Breast epithelium (tissue), 4 donors: ENCODE measurements around the gene TRIP12. TPM values are rescaled to one million over a fixed set of nuclear protein-coding genes. Genes with fewer than 3 reads are reported as not detected.

ENCODE experiments used
- DNase-seq, 2 donors: peaks; one replicate each; pipeline ENCODE4 v3.0.0-alpha.2; 2019; ENCODE audit warnings: low spot score in 2 of 2
- H3K27ac ChIP-seq, 2 donors: fragments of 200-600 bp; sonication (generic) in 1 of 2; one replicate each; pipeline ENCODE4 v1.5.1; 2016 to 2019; ENCODE audit warnings: mild to moderate bottlenecking in 1 of 2
- H3K27me3 ChIP-seq, 2 donors: fragments of 200-600 bp; sonication (generic) in 1 of 2; one replicate each; pipeline versions ENCODE4 v1.5.1 to v1.6.0; 2017 to 2019; ENCODE audit warnings: control low read depth in 1 of 2, mild to moderate bottlenecking in 1 of 2
- H3K36me3 ChIP-seq: fragments of 200-600 bp; one replicate; pipeline ENCODE4 v1.5.1; 2019
- H3K4me1 ChIP-seq, 2 donors: fragments of 200-600 bp; sonication (generic); one replicate each; pipeline ENCODE4 v1.5.1; 2016 to 2019; ENCODE audit warnings: control low read depth in 1 of 2
- H3K4me3 ChIP-seq, 3 donors: fragments of 200-600 bp; sonication (generic); 1 replicate in 2 of 3; 2 replicates in 1 of 3; pipeline ENCODE4 v1.5.1; 2016 to 2019; ENCODE audit warnings: mild to moderate bottlenecking in 3 of 3, moderate library complexity in 2 of 3
- H3K9me3 ChIP-seq, 2 donors: fragments of 200-600 bp; sonication (generic) in 1 of 2; one replicate each; pipeline ENCODE4 v1.5.1; 2016 to 2019; ENCODE audit warnings: control low read depth in 1 of 2
- POLR2A ChIP-seq: fragments of 450-650 bp; IDR thresholded peaks from one replicate; pipeline ENCODE4 v1.6.1; 2016; ENCODE audit warnings: antibody characterized with exemption, mild to moderate bottlenecking, moderate library complexity
- POLR2AphosphoS5 ChIP-seq, 3 donors: sonication (generic); formaldehyde crosslinking; IDR thresholded peaks; one replicate each; pipeline ENCODE4 v1.6.1; 2017; ENCODE audit warnings: antibody characterized with exemption in 3 of 3
- intact Hi-C: fragments of 100-400 bp; cut with DNase I; formaldehyde crosslinking; loops from one replicate; pipeline ENCODE4 v1.15.1; 2023; ENCODE audit warnings: low total_unique reads
- total RNA-seq, 3 donors: library from RNA; depleted of rRNA; stranded (reverse); fragments of >200 nt; gene quantifications; one replicate each; pipeline ENCODE4 v1.1.0, GENCODE V29; 2016
- TF ChIP-seq, protein P1 (sequence below), 3 donors: fragments of 450-650 bp; IDR thresholded peaks; one replicate each; pipeline ENCODE4 v1.5.1; 2016 to 2017; ENCODE audit warnings: antibody characterized with exemption in 3 of 3, mild to moderate bottlenecking in 3 of 3, moderate library complexity in 3 of 3

Gene TRIP12
- total RNA-seq, 3 donors from 2014 or later: 233 to 251 (median 247) TPM

DNA sequence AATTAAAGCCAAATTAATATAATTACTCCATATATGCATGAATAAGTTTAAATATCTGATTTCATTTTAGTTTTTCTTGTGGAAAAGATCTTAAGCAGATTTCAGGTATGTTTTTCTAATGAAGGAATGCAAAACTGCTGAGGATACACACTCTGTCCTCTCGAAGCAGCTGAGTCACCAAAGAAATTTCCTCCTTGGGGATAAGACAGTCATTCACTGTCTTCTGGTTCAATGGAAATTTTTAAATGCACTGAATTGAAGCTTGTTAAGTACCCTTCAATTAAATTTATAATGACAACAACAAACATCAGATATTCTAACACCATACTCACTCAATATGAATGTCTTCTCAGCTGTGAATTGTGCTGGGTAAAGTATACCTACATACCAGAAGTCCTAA is 106.0 kb downstream of the TRIP12 start:
- intact Hi-C loops: no loop called here
- H3K36me3 ChIP-seq: peaks cover 9% of the 10 kb centered on the region
- H3K4me1 ChIP-seq: no peaks in the 10 kb centered on the region
- TF ChIP-seq POLR2AphosphoS5 (IDR thresholded peaks at IDR 0.05): no peak
- TF ChIP-seq, protein P1, sequence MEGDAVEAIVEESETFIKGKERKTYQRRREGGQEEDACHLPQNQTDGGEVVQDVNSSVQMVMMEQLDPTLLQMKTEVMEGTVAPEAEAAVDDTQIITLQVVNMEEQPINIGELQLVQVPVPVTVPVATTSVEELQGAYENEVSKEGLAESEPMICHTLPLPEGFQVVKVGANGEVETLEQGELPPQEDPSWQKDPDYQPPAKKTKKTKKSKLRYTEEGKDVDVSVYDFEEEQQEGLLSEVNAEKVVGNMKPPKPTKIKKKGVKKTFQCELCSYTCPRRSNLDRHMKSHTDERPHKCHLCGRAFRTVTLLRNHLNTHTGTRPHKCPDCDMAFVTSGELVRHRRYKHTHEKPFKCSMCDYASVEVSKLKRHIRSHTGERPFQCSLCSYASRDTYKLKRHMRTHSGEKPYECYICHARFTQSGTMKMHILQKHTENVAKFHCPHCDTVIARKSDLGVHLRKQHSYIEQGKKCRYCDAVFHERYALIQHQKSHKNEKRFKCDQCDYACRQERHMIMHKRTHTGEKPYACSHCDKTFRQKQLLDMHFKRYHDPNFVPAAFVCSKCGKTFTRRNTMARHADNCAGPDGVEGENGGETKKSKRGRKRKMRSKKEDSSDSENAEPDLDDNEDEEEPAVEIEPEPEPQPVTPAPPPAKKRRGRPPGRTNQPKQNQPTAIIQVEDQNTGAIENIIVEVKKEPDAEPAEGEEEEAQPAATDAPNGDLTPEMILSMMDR (IDR thresholded peaks at IDR 0.05): no peak
- TF ChIP-seq POLR2A: no peak
- H3K27ac ChIP-seq: no peak overlapping the region
- no peak for DNase-seq
- no peaks in the 10 kb centered on the region for H3K27me3 ChIP-seq
- no peak overlapping the region for H3K4me3 ChIP-seq
- no peaks in the 10 kb centered on the region for H3K9me3 ChIP-seq

DNA sequence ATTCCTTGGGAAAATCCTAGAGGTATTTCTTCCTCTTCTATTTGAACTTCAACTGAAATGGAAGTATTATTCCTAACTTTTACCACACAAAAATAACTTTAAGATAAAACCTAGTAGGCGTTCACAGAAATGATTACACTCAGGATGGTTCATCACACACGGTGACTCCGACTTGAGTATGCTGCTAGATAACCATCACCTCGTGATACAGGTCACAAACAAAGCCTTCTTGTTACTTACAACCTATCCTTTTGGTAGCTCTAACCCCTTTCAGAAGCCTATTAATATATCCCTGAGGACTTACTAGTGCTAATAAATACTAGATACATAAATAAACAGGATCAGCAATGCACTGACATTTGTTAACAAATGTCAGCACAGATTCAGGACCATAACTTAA is 106.5 kb downstream of the TRIP12 start:
- peaks cover 9% of the 10 kb centered on the region for H3K36me3 ChIP-seq
- no peak for TF ChIP-seq POLR2AphosphoS5 (IDR thresholded peaks at IDR 0.05)
- TF ChIP-seq, protein P1 (IDR thresholded peaks at IDR 0.05): no peak
- TF ChIP-seq POLR2A: no peak
- intact Hi-C loops: no loop called here

DNA sequence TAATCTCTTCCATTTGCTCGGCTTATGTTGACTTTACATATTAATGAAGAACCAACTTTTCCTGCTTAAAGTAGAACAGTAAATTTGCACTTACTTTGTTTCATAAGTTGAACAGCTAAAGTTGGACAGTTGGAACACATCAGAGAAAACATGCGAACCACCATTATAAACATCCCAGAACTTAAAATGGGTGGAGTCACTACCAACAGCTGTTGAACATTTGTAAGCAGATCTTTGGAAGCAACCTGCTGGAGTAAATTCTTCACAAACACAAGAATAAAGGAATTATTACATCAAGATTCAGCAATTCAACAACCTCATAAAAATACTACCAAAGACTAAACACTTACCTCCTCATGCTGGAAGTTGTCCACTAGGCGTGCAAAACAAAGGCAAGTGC is 111.0 kb downstream of the TRIP12 start:
- Histone ChIP-seq H3K4me1 (no peaks in the 10 kb centered on the region), H3K9me3 (no peaks in the 10 kb centered on the region), H3K27me3 (no peaks in the 10 kb centered on the region), H3K4me3 (no peak overlapping the region), H3K36me3 (peaks cover 9% of the 10 kb centered on the region), H3K27ac (no peak overlapping the region)
- TF ChIP-seq POLR2A (no peak), POLR2AphosphoS5 (IDR thresholded peaks at IDR 0.05) (no peak)
- TF ChIP-seq, protein P1 (IDR thresholded peaks at IDR 0.05): no peak
- intact Hi-C loops: no loop called here
- DNase-seq: no peak

More for the DNA sequence above, 106.5 kb downstream of the TRIP12 start:
- no peak for DNase-seq
- no peak overlapping the region for H3K27ac ChIP-seq
- no peaks in the 10 kb centered on the region for H3K9me3 ChIP-seq
- H3K27me3 ChIP-seq: no peaks in the 10 kb centered on the region
- no peaks in the 10 kb centered on the region for H3K4me1 ChIP-seq
- no peak overlapping the region for H3K4me3 ChIP-seq

DNA sequence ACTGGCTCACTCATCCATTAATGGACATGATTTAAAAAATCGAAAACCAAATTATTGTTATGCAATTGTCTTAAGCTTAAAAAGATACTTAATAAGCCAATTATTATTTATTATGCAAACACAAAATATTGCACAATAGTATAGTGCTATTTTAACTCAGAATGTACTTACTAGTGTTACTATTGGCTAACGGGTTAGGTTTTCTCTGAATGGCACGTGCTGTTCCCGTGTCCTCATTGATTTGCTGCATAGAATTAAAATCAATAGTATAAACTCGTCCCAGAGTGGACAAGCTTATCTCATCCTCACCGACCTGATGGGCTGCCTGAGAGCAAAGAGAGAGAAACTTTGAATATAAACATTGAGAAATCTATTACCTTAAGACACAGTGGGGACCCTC is 116.2 kb downstream of the TRIP12 start:
- Histone ChIP-seq H3K27ac (no peak overlapping the region), H3K9me3 (no peaks in the 10 kb centered on the region), H3K4me3 (no peak overlapping the region), H3K36me3 (no peaks in the 10 kb centered on the region), H3K27me3 (no peaks in the 10 kb centered on the region), H3K4me1 (no peaks in the 10 kb centered on the region)
- TF ChIP-seq POLR2A: no peak
- TF ChIP-seq, protein P1 (IDR thresholded peaks at IDR 0.05): no peak
- TF ChIP-seq POLR2AphosphoS5 (IDR thresholded peaks at IDR 0.05): no peak
- DNase-seq: no peak
- intact Hi-C loops: no loop called here

GRCh38 chr2:229802785-229803184 is 119.0 kb downstream of the TRIP12 start:
- TF ChIP-seq, protein P1 (IDR thresholded peaks at IDR 0.05): no peak
- TF ChIP-seq POLR2AphosphoS5 (IDR thresholded peaks at IDR 0.05): no peak
- no peak for TF ChIP-seq POLR2A
- intact Hi-C loops: no loop called here
- no peak overlapping the region for H3K27ac ChIP-seq
- no peak overlapping the region for H3K4me3 ChIP-seq
- no peaks in the 10 kb centered on the region for H3K36me3 ChIP-seq
- H3K4me1 ChIP-seq: peaks cover 0 to 4% of the 10 kb centered on the region in 2 donors
- H3K27me3 ChIP-seq: no peaks in the 10 kb centered on the region
- DNase-seq: no peak
- H3K9me3 ChIP-seq: no peaks in the 10 kb centered on the region
